GM19397 (cell line): Measurements from ENCODE around the gene ERMN.
"Not testable (repeated sequence)": the region's sequence is repeated elsewhere in the genome, so short reads cannot be mapped to it uniquely, and the experiment has no call there.

ENCODE experiments used
- ATAC-seq: cut with Tn5 transposase; IDR thresholded peaks from one replicate; pipeline ENCODE4 v1.9.1; 2021; ENCODE audit warnings: mild to moderate bottlenecking, moderate library complexity; ENCODE audit not compliant: unreplicated experiment

ERMN gene

DNA sequence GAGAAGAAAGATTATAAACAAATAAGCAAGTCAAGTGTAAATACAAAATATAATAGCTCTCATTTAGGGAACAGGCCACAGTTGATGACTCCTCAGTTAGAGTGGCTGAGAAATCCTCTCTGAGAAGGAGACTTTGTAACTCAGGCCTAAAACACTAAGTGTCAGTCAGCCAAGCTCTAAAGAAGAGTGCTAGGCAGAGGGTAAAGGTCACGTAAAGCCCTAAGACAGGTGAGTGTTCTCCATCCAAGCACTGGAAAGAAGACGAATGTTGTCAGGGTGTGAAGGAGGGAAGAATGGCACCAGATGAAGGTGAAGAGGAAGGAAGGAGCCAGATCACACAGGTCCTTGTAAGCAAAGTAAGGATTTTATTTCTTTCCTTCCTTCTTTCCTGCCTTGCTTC lies 24.3 kb downstream of the ERMN start:
- no peak for ATAC-seq

DNA sequence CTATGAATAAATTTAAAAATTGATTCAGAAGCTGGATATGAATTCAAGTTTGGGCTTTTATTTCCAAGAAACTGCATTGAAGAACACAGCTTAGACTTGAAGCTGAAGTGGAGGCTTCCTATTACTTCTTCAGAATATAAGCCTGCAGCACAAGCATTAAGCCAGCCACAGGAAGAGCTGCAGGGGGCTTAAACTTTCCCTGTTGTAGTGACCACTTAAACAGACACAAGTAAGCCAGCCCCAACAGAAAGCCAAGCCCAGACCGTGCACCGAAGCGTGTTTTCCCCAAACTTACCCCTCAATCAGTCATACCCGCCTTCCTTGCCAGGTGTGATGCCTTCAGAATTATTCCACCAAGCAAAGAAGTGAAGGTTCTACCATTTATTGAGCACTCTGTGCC lies 28.7 kb downstream of the ERMN start:
- ATAC-seq, result no peak

DNA sequence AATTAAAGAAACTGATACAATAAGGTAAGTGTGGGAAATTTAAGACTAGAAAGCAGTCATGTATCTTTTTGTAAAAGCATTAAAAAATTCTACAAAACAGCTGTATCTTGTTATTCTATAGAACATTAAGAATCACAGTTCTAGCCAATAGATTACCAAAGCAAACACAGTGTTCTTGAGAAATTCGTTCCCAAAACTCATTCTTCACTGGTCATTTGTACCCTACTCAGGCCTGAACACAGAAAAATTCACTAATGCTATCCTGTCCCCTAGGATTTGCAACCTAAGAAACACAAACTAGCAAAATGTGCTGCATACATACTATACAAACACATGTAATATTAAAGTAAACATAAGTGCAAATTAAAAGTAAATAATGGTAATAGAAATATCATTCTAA lies 29.1 kb downstream of the ERMN start:
- ATAC-seq, result no peak

DNA sequence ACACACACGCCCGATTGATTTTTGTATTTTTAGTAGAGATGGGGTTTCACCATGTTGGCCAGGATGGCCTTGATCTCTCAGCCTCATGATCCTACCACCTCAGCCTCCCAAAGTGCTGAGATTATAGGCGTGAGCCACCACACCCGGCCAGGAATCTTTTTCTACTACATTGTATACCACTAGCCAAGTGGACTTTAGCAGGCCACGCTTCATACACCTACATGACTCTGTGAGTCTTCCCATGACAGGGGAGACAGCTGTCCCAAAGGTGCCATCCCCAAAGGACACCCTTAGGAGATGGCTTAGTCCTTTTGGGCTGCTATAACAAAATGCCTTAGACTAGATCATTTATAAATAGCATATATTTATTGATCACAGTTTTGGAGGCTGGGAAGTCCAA lies 32.8 kb downstream of the ERMN start:
- ATAC-seq, result no peak

DNA sequence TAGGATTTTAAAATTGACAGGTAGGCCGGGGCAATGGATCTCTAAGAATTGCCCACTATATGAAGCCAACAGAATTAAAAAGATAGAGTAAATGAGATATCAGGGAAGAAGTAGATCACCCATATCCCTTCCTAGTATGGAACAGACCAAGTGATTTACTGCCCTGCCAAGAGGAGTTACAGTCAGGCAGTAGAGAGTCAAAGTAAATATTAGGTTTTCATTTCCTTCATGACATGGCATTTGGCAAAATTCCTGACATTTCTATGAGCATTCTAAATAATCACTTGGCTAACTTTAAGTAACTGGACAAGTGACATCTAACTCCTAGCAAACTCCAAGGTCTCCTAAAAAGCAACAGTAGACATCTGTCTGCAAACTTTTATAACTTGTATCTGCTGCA lies 34.6 kb downstream of the ERMN start:
- no peak for ATAC-seq

DNA sequence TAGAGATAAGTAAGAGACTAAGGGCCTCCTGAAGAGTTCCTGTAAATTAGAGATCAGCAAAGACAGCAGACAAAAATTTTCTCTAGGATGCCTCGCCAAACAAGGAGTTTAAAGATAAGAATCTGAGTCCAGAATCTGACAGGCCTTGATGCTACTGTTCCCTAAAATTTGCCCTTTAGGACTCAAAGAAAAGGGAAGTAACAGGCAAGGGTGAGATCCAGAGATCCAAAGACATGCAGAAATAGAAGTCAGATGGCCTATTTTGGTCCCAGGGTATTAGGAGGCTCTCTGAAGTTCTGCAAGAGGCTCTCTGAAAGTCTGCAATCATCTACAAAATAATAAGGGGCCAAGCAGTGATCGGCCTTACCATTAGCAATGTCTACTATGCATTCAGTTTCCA lies 35.1 kb downstream of the ERMN start:
- ATAC-seq, result no peak

DNA sequence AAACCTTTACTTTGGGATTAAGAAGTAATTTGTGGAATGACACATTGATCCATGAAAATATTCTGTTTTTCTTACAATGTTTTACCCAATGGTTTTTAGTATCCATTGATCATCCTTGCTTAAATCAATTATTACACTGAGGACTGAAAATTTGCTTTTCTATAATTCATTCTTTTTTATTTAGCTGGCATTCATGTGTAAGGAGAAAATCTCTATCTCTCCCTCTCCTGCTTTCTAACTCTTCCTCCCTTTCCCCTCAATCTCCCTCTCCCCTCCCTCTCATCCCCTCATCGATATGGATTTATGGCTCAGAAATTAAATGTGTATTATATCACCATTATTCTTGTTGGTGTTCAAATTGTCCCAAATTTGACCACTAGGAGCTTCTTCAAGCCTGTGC lies 38.5 kb downstream of the ERMN start:
- ATAC-seq, result no peak

DNA sequence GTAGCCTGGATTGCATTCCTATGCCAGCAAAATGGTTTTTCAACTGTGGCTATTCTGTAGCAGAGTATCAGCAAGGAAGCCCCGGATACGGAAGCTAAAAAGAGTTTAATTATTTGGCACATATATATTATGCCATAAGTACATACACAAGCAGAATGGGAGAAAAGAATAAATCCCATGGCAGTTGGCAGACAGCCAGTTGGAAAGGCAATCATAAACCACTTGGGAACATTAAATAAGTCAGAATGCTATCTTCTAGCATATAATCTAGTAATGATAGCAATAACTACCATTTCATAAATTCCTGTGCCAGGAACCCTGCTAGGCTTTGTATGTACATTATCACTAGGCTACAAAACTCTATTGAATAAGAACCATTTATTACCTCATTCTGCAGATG lies 42.2 kb downstream of the ERMN start:
- ATAC-seq, result no peak

DNA sequence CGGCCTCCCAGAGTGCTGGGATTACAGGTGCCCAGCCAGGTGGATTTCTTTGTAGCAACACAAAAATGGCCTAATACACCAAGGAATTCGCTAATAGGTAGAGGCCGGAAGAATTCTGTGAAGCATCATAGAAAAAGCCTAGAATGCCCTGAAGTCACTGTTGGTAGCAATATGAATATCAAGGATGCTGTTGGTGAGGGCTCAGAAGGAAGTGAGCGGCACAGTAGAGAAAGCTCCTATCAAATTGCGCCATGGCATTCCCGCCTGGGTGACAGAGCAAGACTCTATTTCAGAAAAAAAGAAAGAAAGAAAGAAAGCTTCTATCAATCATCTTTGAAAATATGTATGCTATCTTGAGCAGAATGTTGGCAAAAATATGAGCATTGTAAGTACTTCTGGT lies 44.3 kb downstream of the ERMN start:
- no peak for ATAC-seq

DNA sequence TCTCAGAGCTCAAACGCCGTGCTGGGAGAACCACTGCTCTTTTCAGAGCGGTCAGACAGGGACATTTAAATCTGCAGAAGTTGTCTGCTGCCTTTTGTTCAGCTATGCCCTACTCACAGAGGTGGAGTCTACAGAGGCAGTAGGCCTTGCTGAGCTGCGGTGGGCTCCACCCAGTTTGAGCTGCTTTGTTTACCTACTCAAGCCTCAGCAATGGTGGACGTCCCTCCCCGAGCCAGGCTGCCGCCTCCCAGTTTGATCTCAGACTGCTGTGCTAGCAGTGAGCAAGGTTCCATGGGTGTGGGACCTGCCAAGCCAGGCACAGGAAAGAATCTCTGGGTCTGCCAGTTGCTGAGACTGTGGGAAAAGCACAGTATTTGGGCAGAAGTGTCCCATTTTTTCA lies 46.3 kb downstream of the ERMN start:
- ATAC-seq, result not testable (repeated sequence)

DNA sequence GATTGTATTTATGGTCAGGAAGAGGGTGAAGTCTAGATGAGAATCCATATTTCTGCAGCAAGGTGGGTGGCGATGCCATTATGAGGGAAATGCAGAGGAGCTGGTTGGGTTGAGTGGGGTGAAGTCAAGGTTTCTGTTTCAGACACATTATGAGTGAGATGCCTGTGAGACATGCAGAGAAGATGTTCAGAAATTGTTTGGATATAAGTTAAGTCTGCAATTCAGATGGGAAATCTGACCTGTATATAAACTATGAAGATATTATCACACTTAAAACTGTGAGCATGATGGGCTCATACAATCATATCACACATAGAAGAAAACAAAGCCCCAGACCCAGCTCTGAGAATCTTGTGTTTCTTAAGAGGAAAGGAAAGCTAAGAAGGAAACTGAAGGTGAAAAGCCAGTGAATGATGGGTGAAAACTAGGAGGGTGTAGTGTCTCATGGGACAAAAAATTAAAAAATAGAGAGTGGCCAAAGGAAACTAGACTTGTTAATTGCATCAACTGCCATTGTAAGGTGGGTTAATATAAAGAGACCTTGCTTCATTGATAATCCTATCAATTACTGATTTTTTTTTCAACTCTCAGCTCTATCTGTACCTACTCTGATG lies 53.9 kb downstream of the ERMN start:
- ATAC-seq, result no peak

DNA sequence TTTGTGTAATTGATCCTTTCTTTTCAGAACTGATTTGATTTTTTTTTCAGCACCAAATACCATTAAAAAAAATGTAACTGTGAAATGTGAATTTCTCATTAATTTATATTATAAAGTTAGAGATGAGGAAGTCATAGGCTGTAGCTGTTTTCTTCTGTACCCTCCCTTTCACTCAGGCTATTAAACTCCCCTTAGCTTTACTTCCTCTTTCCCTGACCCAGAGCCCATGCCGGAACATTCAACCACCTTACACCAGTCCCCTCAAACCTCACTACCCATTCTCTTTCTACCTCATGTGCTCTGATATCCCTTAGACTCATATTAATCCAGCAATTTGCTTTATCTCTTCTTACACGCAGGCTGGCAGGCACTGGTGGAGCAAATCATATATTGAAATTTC lies 55.7 kb downstream of the ERMN start:
- no peak for ATAC-seq

DNA sequence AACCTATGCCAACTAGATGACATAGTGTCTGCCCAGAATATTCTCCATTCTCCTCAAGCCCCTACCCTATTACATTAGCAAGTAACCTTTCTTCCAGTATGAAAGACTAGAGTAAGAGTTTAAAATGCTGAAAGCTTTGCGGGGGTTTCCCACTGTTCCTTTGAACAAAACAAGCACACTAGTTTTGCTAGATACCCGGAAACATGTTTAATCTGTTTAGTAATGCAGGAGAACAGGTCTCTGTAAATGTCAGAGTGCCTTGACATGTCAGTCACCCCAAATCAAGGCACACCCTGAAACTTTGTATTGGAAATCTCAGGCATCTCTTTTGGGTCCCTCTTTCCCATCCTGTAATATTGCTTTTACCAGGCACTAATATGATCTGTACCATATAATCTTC lies 56.6 kb downstream of the ERMN start:
- ATAC-seq, result no peak
